Prostate gland (tissue), 2 donors: ENCODE results near the gene CLDN6. TPM values are rescaled to one million over a fixed set of nuclear protein-coding genes. Genes with fewer than 3 reads are reported as not detected.

Source experiments
- DNase-seq: peaks from one replicate; pipeline ENCODE4 v3.0.0-alpha.2; 2019; ENCODE audit warnings: low spot score
- H3K27ac ChIP-seq, 2 donors: fragments of 200-600 bp; sonication (generic); 2 replicates each; pipeline ENCODE4 v1.5.1; 2017 to 2019
- H3K27me3 ChIP-seq: fragments of 200-600 bp; sonication (generic); replicated peaks from 2 replicates; pipeline ENCODE4 v1.5.1; 2019; ENCODE audit not compliant: insufficient read depth
- H3K36me3 ChIP-seq, 2 donors: fragments of 200-600 bp; sonication (generic); 1 replicate in 1 of 2; 2 replicates in 1 of 2; pipeline versions ENCODE4 v1.5.1 to v1.8.1; 2017 to 2019
- H3K4me1 ChIP-seq: fragments of 200-600 bp; sonication (generic); replicated peaks from 2 replicates; pipeline ENCODE4 v1.5.1; 2019
- H3K4me3 ChIP-seq, 2 donors: fragments of 200-600 bp; sonication (generic); 2 replicates each; pipeline ENCODE4 v1.5.1; 2017 to 2019
- H3K9me3 ChIP-seq: fragments of 200-600 bp; sonication (generic); 2 replicates; pipeline ENCODE4 v1.5.1; 2017
- CTCF ChIP-seq, 4 experiments: fragments of 200-600 bp in 2 of 4; fragments of 450-650 bp in 2 of 4; sonication (generic) in 2 of 4; IDR thresholded peaks; 1 replicate in 3 of 4; 2 replicates in 1 of 4; pipeline ENCODE4 v1.5.1; 2016 to 2019; ENCODE audit warnings: antibody characterized with exemption in 4 of 4, mild to moderate bottlenecking in 2 of 4, moderate library complexity in 2 of 4
- POLR2A ChIP-seq: fragments of 450-650 bp; IDR thresholded peaks from one replicate; pipeline ENCODE4 v1.6.1; 2016; ENCODE audit warnings: antibody characterized with exemption, mild to moderate bottlenecking
- POLR2AphosphoS5 ChIP-seq: sonication (generic); formaldehyde crosslinking; IDR thresholded peaks from one replicate; pipeline ENCODE4 v1.6.1; 2017; ENCODE audit warnings: antibody characterized with exemption
- WGBS: methylation state at CpG from one replicate; pipeline ENCODE4 v1.1.5; 2018; 5-methylcytosine and 5-hydroxymethylcytosine counted together
- intact Hi-C: fragments of 100-400 bp; cut with DNase I; formaldehyde crosslinking; loops from one replicate; pipeline ENCODE4 v1.14.2; 2022
- total RNA-seq, 2 donors: library from RNA; depleted of rRNA; stranded (reverse); fragments of >200 nt; gene quantifications; one replicate each; pipeline ENCODE4 v1.1.0, GENCODE V29; 2016

Gene CLDN6
- total RNA-seq, 2 donors from 2014 or later, result 0.14 TPM; not detected in 1

GRCh38 chr16:3023415-3023668 lies 5.4 kb upstream of the CLDN6 start:
- intact Hi-C loops, result no loop called here
- Histone ChIP-seq H3K4me1 (peaks cover 27% of the 10 kb centered on the region), H3K36me3 (no peaks in the 10 kb centered on the region), H3K9me3 (no peaks in the 10 kb centered on the region), H3K27ac (peak overlapping the region; percentile 89 to 94), H3K4me3 (peak overlapping the region; percentile 38 to 63), H3K27me3 (no peaks in the 10 kb centered on the region)
- no peak for DNase-seq
- no peak for TF ChIP-seq CTCF (IDR thresholded peaks at IDR 0.05)
- no peak for TF ChIP-seq POLR2AphosphoS5
- no peak for TF ChIP-seq POLR2A
- 0% methylated on average over 6 of the region's 6 CpGs for WGBS

DNA sequence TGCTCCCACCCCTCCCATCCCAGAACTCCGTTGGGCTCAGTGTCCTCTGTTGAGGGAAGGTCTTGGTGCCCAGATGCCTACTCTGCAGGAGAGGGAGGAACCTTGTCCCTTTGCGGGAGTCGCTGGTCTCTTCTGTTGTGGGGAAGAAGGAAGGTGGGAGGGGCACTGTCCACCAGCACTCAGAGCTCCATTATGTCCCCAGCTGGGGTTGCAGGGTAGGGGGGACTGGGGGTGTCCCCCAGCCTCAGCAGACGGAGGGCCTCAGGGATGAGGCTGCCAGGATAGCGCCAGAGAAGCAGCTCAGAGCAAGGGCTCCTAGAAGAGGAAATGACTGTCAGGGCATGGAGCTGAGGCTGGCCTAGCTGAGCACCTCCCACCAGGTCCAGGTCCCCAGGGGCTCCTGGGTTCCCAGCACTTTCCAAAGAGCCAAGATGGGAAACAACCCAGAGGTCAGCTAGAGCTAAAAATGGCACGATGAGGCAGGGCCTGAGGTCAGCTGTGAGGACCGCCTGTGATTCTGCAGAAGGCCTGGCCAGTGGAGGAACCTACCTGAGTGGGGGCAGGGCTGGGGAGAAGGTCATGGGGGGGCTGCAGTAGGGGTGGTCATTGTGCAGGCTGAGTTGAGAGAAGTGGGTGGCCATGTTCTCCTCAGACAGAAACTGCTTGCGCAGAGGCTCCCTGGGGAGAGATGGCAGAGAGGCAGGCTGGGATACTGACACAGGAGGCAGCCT lies 4.9 kb upstream of the CLDN6 start:
- Histone ChIP-seq H3K4me3 (peak overlapping the region; percentile 38 to 63), H3K27ac (peak overlapping the region; percentile 89 to 94), H3K9me3 (no peaks in the 10 kb centered on the region), H3K36me3 (no peaks in the 10 kb centered on the region), H3K4me1 (peaks cover 22% of the 10 kb centered on the region), H3K27me3 (no peaks in the 10 kb centered on the region)
- WGBS, result 36% methylated on average over 8 of the region's 8 CpGs
- no peak for TF ChIP-seq CTCF (IDR thresholded peaks at IDR 0.05)
- no peak for TF ChIP-seq POLR2AphosphoS5
- no peak for TF ChIP-seq POLR2A
- intact Hi-C loops, result no loop called here
- no peak for DNase-seq

DNA sequence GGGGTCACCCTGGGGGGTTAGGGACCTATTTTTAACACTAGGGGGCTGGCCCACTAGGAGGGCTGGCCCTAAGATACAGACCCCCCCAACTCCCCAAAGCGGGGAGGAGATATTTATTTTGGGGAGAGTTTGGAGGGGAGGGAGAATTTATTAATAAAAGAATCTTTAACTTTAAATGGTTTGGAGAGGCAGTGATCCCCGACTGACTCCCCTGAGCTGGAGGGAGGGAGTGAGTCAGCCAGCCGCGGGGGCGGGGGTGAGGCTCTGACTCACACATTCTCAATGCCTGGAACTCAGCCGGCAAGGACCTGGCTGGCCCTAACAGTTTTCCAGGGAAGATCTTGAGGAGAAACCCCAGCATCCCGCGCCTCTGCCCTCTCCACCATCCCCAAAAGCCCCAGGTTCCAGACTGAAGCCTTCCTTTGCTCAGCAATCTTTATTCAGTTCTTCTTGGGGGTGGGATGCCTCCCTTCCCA lies 4.3 kb upstream of the CLDN6 start:
- DNase-seq, result peak; percentile 86
- WGBS, result 4% methylated on average over 8 of the region's 8 CpGs
- intact Hi-C loops, result no loop called here
- Histone ChIP-seq H3K36me3 (no peaks in the 10 kb centered on the region), H3K27ac (peak overlapping the region; percentile 89 to 94), H3K4me1 (peaks cover 21% of the 10 kb centered on the region), H3K27me3 (no peaks in the 10 kb centered on the region), H3K4me3 (peak overlapping the region; percentile 48 to 54), H3K9me3 (no peaks in the 10 kb centered on the region)
- no peak for TF ChIP-seq POLR2A
- no peak for TF ChIP-seq CTCF (IDR thresholded peaks at IDR 0.05)
- TF ChIP-seq POLR2AphosphoS5, result peak; percentile 82

GRCh38 chr16:3021449-3022207 lies 3.6 kb upstream of the CLDN6 start:
- peaks cover 21% of the 10 kb centered on the region for H3K4me1 ChIP-seq
- H3K4me3 ChIP-seq, result peak overlapping the region; percentile 48 to 54
- intact Hi-C loops, result no loop called here
- H3K9me3 ChIP-seq, result no peaks in the 10 kb centered on the region
- H3K27ac ChIP-seq, result peak overlapping the region; percentile 89 to 94
- DNase-seq, result peak; percentile 57
- WGBS, result 7% methylated on average over 25 of the region's 25 CpGs
- no peaks in the 10 kb centered on the region for H3K27me3 ChIP-seq
- H3K36me3 ChIP-seq, result no peaks in the 10 kb centered on the region
- TF ChIP-seq CTCF (IDR thresholded peaks at IDR 0.05), result peak in 3 of 4 experiments; percentile 20 to 42 (median 41)
- no peak for TF ChIP-seq POLR2A
